ENCODE results near the gene TCF7L1. TPM values are rescaled to one million over a fixed set of nuclear protein-coding genes. Genes with fewer than 3 reads are reported as not detected.

Gene TCF7L1
- total and polyA plus RNA-seq, 3 experiments from 2014 or later: 0.07 TPM; not detected in 2

- Mint-ChIP-seq H3K36me3 (peaks cover 0 to 2% (median 0%) of the 10 kb centered on the region in 3 donors), H3K27ac (no peak overlapping the region), H3K4me3 (no peak overlapping the region), H3K9me3 (no peaks in the 10 kb centered on the region), H3K4me1 (peaks cover 5 to 10% (median 7%) of the 10 kb centered on the region in 3 donors), H3K27me3 (peaks cover 2 to 4% of the 10 kb centered on the region in 2 donors)
- Histone ChIP-seq H3K27me3 (ENCODE audit: insufficient read depth, low read length, poor library complexity, severe bottlenecking) (no peaks in the 10 kb centered on the region), H3K27ac (ENCODE audit: low read depth, low read length) (no peak overlapping the region), H3K36me3 (ENCODE audit: insufficient read depth, low read length) (no peaks in the 10 kb centered on the region), H3K4me1 (ENCODE audit: insufficient read depth, low read length) (no peaks in the 10 kb centered on the region), H3K9me3 (ENCODE audit: low read length) (no peaks in the 10 kb centered on the region), H3K4me3 (ENCODE audit: low read length) (no peak overlapping the region)
- no peak for DNase-seq
- ChIA-PET CTCF (interaction anchor here (5.0 to 11.8 kb wide), 2 partner anchors 15 kb away, joined by 40 to 130 read pairs; no protein-coding TSS in a partner anchor), POLR2A (no interaction called here)
Measured at GRCh38 chr2:85283641-85284040, 150.4 kb downstream of the TCF7L1 start.

GRCh38 chr2:85286918-85287317, 153.7 kb downstream of the TCF7L1 start:
- Mint-ChIP-seq H3K27ac (peak overlapping the region in 1 of 8 donors; percentile 33), H3K36me3 (no peaks in the 10 kb centered on the region), H3K4me3 (peak overlapping the region in 1 of 7 donors; percentile 39), H3K4me1 (peaks cover 19 to 25% (median 21%) of the 10 kb centered on the region in 3 donors), H3K9me3 (no peaks in the 10 kb centered on the region), H3K27me3 (peaks cover 2 to 4% of the 10 kb centered on the region in 2 donors)
- peaks cover 8% of the 10 kb centered on the region for H3K4me1 ChIP-seq (ENCODE audit: insufficient read depth, low read length)
- ChIA-PET CTCF (interaction anchor here (1.4 to 11.8 kb wide), 4 partner anchors 12 to 361 kb away, joined by 3 to 130 read pairs (median 34); no protein-coding TSS in a partner anchor), POLR2A (no interaction called here)
- no peak overlapping the region for H3K27ac ChIP-seq (ENCODE audit: low read depth, low read length)
- H3K27me3 ChIP-seq (ENCODE audit: insufficient read depth, low read length, poor library complexity, severe bottlenecking): no peaks in the 10 kb centered on the region
- DNase-seq: no peak
- no peaks in the 10 kb centered on the region for H3K36me3 ChIP-seq (ENCODE audit: insufficient read depth, low read length)
- H3K9me3 ChIP-seq (ENCODE audit: low read length): no peaks in the 10 kb centered on the region
- no peak overlapping the region for H3K4me3 ChIP-seq (ENCODE audit: low read length)

- Histone ChIP-seq H3K4me3 (ENCODE audit: low read length) (no peak overlapping the region), H3K27ac (ENCODE audit: low read depth, low read length) (no peak overlapping the region), H3K9me3 (ENCODE audit: low read length) (no peaks in the 10 kb centered on the region), H3K4me1 (ENCODE audit: insufficient read depth, low read length) (peaks cover 8% of the 10 kb centered on the region), H3K36me3 (ENCODE audit: insufficient read depth, low read length) (no peaks in the 10 kb centered on the region), H3K27me3 (ENCODE audit: insufficient read depth, low read length, poor library complexity, severe bottlenecking) (no peaks in the 10 kb centered on the region)
- no peak for DNase-seq
- no peaks in the 10 kb centered on the region for H3K9me3 Mint-ChIP-seq
- POLR2A ChIA-PET: no interaction called here
- peak overlapping the region in 1 of 8 donors; percentile 28 for H3K27ac Mint-ChIP-seq
- H3K36me3 Mint-ChIP-seq: no peaks in the 10 kb centered on the region
- H3K4me1 Mint-ChIP-seq: peaks cover 19 to 25% (median 21%) of the 10 kb centered on the region in 3 donors
- CTCF ChIA-PET: interaction anchor here (7.2 to 11.8 kb wide), 2 partner anchors 12 to 19 kb away, joined by 62 to 130 read pairs; no protein-coding TSS in a partner anchor
- H3K4me3 Mint-ChIP-seq: no peak overlapping the region
- peaks cover 2 to 4% of the 10 kb centered on the region in 2 donors for H3K27me3 Mint-ChIP-seq
Measured at GRCh38 chr2:85287721-85288120, 154.5 kb downstream of the TCF7L1 start.

GRCh38 chr2:85288244-85288725, 155.1 kb downstream of the TCF7L1 start:
- Mint-ChIP-seq H3K4me1 (peaks cover 19 to 25% (median 21%) of the 10 kb centered on the region in 3 donors), H3K9me3 (no peaks in the 10 kb centered on the region), H3K27ac (peak overlapping the region in 1 of 8 donors; percentile 28), H3K4me3 (no peak overlapping the region), H3K36me3 (no peaks in the 10 kb centered on the region), H3K27me3 (peaks cover 2 to 4% of the 10 kb centered on the region in 2 donors)
- peaks cover 8% of the 10 kb centered on the region for H3K4me1 ChIP-seq (ENCODE audit: insufficient read depth, low read length)
- H3K9me3 ChIP-seq (ENCODE audit: low read length): no peaks in the 10 kb centered on the region
- ChIA-PET CTCF (interaction anchor here (7.2 to 11.8 kb wide), 2 partner anchors 11 to 19 kb away, joined by 62 to 130 read pairs; no protein-coding TSS in a partner anchor), POLR2A (no interaction called here)
- no peaks in the 10 kb centered on the region for H3K36me3 ChIP-seq (ENCODE audit: insufficient read depth, low read length)
- no peak overlapping the region for H3K4me3 ChIP-seq (ENCODE audit: low read length)
- DNase-seq: no peak
- no peak overlapping the region for H3K27ac ChIP-seq (ENCODE audit: low read depth, low read length)
- H3K27me3 ChIP-seq (ENCODE audit: insufficient read depth, low read length, poor library complexity, severe bottlenecking): no peaks in the 10 kb centered on the region

- Mint-ChIP-seq H3K9me3 (no peaks in the 10 kb centered on the region), H3K27me3 (no peaks in the 10 kb centered on the region), H3K36me3 (no peaks in the 10 kb centered on the region), H3K27ac (peak overlapping the region; percentile 71 to 95 (median 88)), H3K4me3 (peak overlapping the region; percentile 24 to 88 (median 70)), H3K4me1 (peaks cover 17 to 21% (median 20%) of the 10 kb centered on the region in 3 donors)
- DNase-seq: peak in 1 of 5 donors; percentile 56
- H3K27ac ChIP-seq (ENCODE audit: low read depth, low read length): no peak overlapping the region
- POLR2A ChIA-PET: interaction anchor here (1.2 kb wide), 2 partner anchors 35 to 36 kb away, joined by 3 to 4 read pairs; partner anchors contain the start of gene TGOLN2
- no peaks in the 10 kb centered on the region for H3K9me3 ChIP-seq (ENCODE audit: low read length)
- H3K4me1 ChIP-seq (ENCODE audit: insufficient read depth, low read length): peaks cover 8% of the 10 kb centered on the region
- H3K27me3 ChIP-seq (ENCODE audit: insufficient read depth, low read length, poor library complexity, severe bottlenecking): no peaks in the 10 kb centered on the region
- no peaks in the 10 kb centered on the region for H3K36me3 ChIP-seq (ENCODE audit: insufficient read depth, low read length)
- peak overlapping the region; percentile 18 for H3K4me3 ChIP-seq (ENCODE audit: low read length)
- CTCF ChIA-PET: interaction anchor here (1.2 to 11.8 kb wide), 3 partner anchors 8 to 366 kb away, joined by 4 to 130 read pairs (median 62); no protein-coding TSS in a partner anchor
Measured at GRCh38 chr2:85291425-85292023, 158.3 kb downstream of the TCF7L1 start.

- peaks cover 3 to 13% (median 6%) of the 10 kb centered on the region in 3 donors for H3K4me1 Mint-ChIP-seq
- Histone ChIP-seq H3K36me3 (ENCODE audit: insufficient read depth, low read length) (no peaks in the 10 kb centered on the region), H3K9me3 (ENCODE audit: low read length) (no peaks in the 10 kb centered on the region), H3K27ac (ENCODE audit: low read depth, low read length) (no peak overlapping the region), H3K4me1 (ENCODE audit: insufficient read depth, low read length) (peaks cover under 1% of the 10 kb centered on the region), H3K27me3 (ENCODE audit: insufficient read depth, low read length, poor library complexity, severe bottlenecking) (peaks cover 3% of the 10 kb centered on the region), H3K4me3 (ENCODE audit: low read length) (no peak overlapping the region)
- DNase-seq: no peak
- no peaks in the 10 kb centered on the region for H3K36me3 Mint-ChIP-seq
- ChIA-PET CTCF (interaction anchor here (9.1 kb wide), 1 partner anchor 32 kb away, joined by 128 read pairs; no protein-coding TSS in a partner anchor), POLR2A (no interaction called here)
- H3K27ac Mint-ChIP-seq: peak overlapping the region in 1 of 8 donors; percentile 29
- no peaks in the 10 kb centered on the region for H3K9me3 Mint-ChIP-seq
- H3K4me3 Mint-ChIP-seq: no peak overlapping the region
- H3K27me3 Mint-ChIP-seq: peaks cover 8 to 26% of the 10 kb centered on the region in 2 donors
Measured at GRCh38 chr2:85302121-85302520, 168.9 kb downstream of the TCF7L1 start.

GRCh38 chr2:85303780-85304531, 170.8 kb downstream of the TCF7L1 start:
- H3K4me3 Mint-ChIP-seq: peak overlapping the region in 1 of 7 donors; percentile 23
- H3K4me3 ChIP-seq (ENCODE audit: low read length): no peak overlapping the region
- H3K36me3 Mint-ChIP-seq: no peaks in the 10 kb centered on the region
- CTCF ChIA-PET: interaction anchor here (0.9 to 2.4 kb wide), 4 partner anchors 19 to 37 kb away, joined by 3 to 8 read pairs (median 3); no protein-coding TSS in a partner anchor
- peaks cover 3 to 26% of the 10 kb centered on the region in 2 donors for H3K27me3 Mint-ChIP-seq
- peaks cover 19% of the 10 kb centered on the region for H3K4me1 ChIP-seq (ENCODE audit: insufficient read depth, low read length)
- POLR2A ChIA-PET: no interaction called here
- no peaks in the 10 kb centered on the region for H3K27me3 ChIP-seq (ENCODE audit: insufficient read depth, low read length, poor library complexity, severe bottlenecking)
- peaks cover 15 to 26% (median 15%) of the 10 kb centered on the region in 3 donors for H3K4me1 Mint-ChIP-seq
- DNase-seq: no peak
- H3K27ac ChIP-seq (ENCODE audit: low read depth, low read length): no peak overlapping the region
- no peaks in the 10 kb centered on the region for H3K9me3 Mint-ChIP-seq
- H3K27ac Mint-ChIP-seq: peak overlapping the region in 1 of 8 donors; percentile 77
- H3K9me3 ChIP-seq (ENCODE audit: low read length): no peaks in the 10 kb centered on the region
- no peaks in the 10 kb centered on the region for H3K36me3 ChIP-seq (ENCODE audit: insufficient read depth, low read length)
